ENCODE measurements around the gene KCNA1.

The KCNA1 gene

GRCh38 chr12:4864575-4864974 is 45.1 kb upstream of the KCNA1 start:
- no peak for TF ChIP-seq GABPA (IDR thresholded peaks at IDR 0.05; ENCODE audit: low read depth)
- no peak for TF ChIP-seq SPI1 (IDR thresholded peaks at IDR 0.05; ENCODE audit: borderline replicate concordance, low read depth)
- no peak for TF ChIP-seq POLR2AphosphoS5 (IDR thresholded peaks at IDR 0.05; ENCODE audit: low read depth)
- Histone ChIP-seq H3K4me3 (replicated peaks; ENCODE audit: insufficient read depth, low read length) (no peak overlapping the region), H3K27me3 (ENCODE audit: insufficient read depth, poor library complexity, severe bottlenecking) (peaks cover 2% of the 10 kb centered on the region), H3K27ac (replicated peaks) (no peak overlapping the region)
- DNase-seq (ENCODE audit: low read depth in 1 of 2, low spot score in 1 of 2) = no peak

GRCh38 chr12:4865246-4865645 is 44.5 kb upstream of the KCNA1 start:
- TF ChIP-seq POLR2AphosphoS5 (IDR thresholded peaks at IDR 0.05; ENCODE audit: low read depth) (no peak), REST (IDR thresholded peaks at IDR 0.05; ENCODE audit: insufficient replicate concordance, low read depth) (no peak), GABPA (IDR thresholded peaks at IDR 0.05; ENCODE audit: low read depth) (no peak), CTCF (IDR thresholded peaks at IDR 0.05; ENCODE audit: insufficient read depth, low read length) (no peak), SPI1 (IDR thresholded peaks at IDR 0.05; ENCODE audit: borderline replicate concordance, low read depth) (no peak)
- H3K27me3 ChIP-seq (ENCODE audit: insufficient read depth, poor library complexity, severe bottlenecking) = peaks cover 7% of the 10 kb centered on the region
- no peak overlapping the region for H3K27ac ChIP-seq (replicated peaks)
- no peak overlapping the region for H3K4me3 ChIP-seq (replicated peaks; ENCODE audit: insufficient read depth, low read length)
- no peak for DNase-seq (ENCODE audit: low read depth in 1 of 2, low spot score in 1 of 2)

- Histone ChIP-seq H3K4me3 (replicated peaks; ENCODE audit: insufficient read depth, low read length) (no peak overlapping the region), H3K27me3 (ENCODE audit: insufficient read depth, poor library complexity, severe bottlenecking) (peaks cover 7% of the 10 kb centered on the region), H3K27ac (replicated peaks) (no peak overlapping the region)
- TF ChIP-seq GABPA (IDR thresholded peaks at IDR 0.05; ENCODE audit: low read depth) (no peak), SPI1 (IDR thresholded peaks at IDR 0.05; ENCODE audit: borderline replicate concordance, low read depth) (no peak), CTCF (IDR thresholded peaks at IDR 0.05; ENCODE audit: insufficient read depth, low read length) (no peak), POLR2AphosphoS5 (IDR thresholded peaks at IDR 0.05; ENCODE audit: low read depth) (no peak), REST (IDR thresholded peaks at IDR 0.05; ENCODE audit: insufficient replicate concordance, low read depth) (no peak)
- no peak for DNase-seq (ENCODE audit: low read depth in 1 of 2, low spot score in 1 of 2)
These were observed 43.4 kb upstream of the KCNA1 start for GRCh38 chr12:4866299-4866698.

GRCh38 chr12:4867384-4867783 is 42.3 kb upstream of the KCNA1 start:
- DNase-seq (ENCODE audit: low read depth in 1 of 2, low spot score in 1 of 2) = no peak
- peaks cover 7% of the 10 kb centered on the region for H3K27me3 ChIP-seq (ENCODE audit: insufficient read depth, poor library complexity, severe bottlenecking)

More at GRCh38 chr12:4867384-4867783, 42.3 kb upstream of the KCNA1 start:
- Histone ChIP-seq H3K4me3 (replicated peaks; ENCODE audit: insufficient read depth, low read length) (no peak overlapping the region), H3K27ac (replicated peaks) (no peak overlapping the region)
- TF ChIP-seq GABPA (IDR thresholded peaks at IDR 0.05; ENCODE audit: low read depth) (no peak), CTCF (IDR thresholded peaks at IDR 0.05; ENCODE audit: insufficient read depth, low read length) (no peak), POLR2AphosphoS5 (IDR thresholded peaks at IDR 0.05; ENCODE audit: low read depth) (no peak), SPI1 (IDR thresholded peaks at IDR 0.05; ENCODE audit: borderline replicate concordance, low read depth) (no peak), REST (IDR thresholded peaks at IDR 0.05; ENCODE audit: insufficient replicate concordance, low read depth) (no peak)

All from HL-60 (cell line).